Parathyroid adenoma (tissue), 2 donors: ENCODE results near the gene SRP68.

ENCODE experiments used
- H2AFZ ChIP-seq: fragments of 300-600 bp; sonication (generic); one replicate; pipeline ENCODE4 v1.7.0; 2017; ENCODE audit warnings: antibody characterized with exemption, mild to moderate bottlenecking
- H3K27ac ChIP-seq: fragments of 300-600 bp; sonication (generic); one replicate; pipeline ENCODE4 v1.7.0; 2017
- H3K27me3 ChIP-seq: fragments of 300-600 bp; sonication (generic); one replicate; pipeline ENCODE4 v1.7.0; 2017; ENCODE audit warnings: low read length; ENCODE audit not compliant: control insufficient read depth, insufficient read depth
- H3K36me3 ChIP-seq: fragments of 300-600 bp; sonication (generic); one replicate; pipeline ENCODE4 v1.7.0; 2017; ENCODE audit warnings: low read length; ENCODE audit not compliant: control insufficient read depth, insufficient read depth
- H3K4me1 ChIP-seq: fragments of 300-600 bp; sonication (generic); one replicate; pipeline ENCODE4 v1.7.0; 2017; ENCODE audit warnings: control low read depth
- H3K4me2 ChIP-seq: fragments of 300-600 bp; sonication (generic); one replicate; pipeline ENCODE4 v1.7.0; 2017; ENCODE audit warnings: low read length
- H3K4me3 ChIP-seq: fragments of 300-600 bp; sonication (generic); one replicate; pipeline ENCODE4 v1.7.0; 2017; ENCODE audit warnings: low read depth, low read length
- H3K79me2 ChIP-seq: fragments of 300-600 bp; sonication (generic); one replicate; pipeline ENCODE4 v1.7.0; 2017; ENCODE audit warnings: control low read depth
- H3K9ac ChIP-seq: fragments of 300-600 bp; sonication (generic); one replicate; pipeline ENCODE4 v1.7.0; 2017; ENCODE audit warnings: mild to moderate bottlenecking
- H3K9me3 ChIP-seq: fragments of 300-600 bp; sonication (generic); one replicate; pipeline ENCODE4 v1.7.0; 2017; ENCODE audit warnings: low read length; ENCODE audit not compliant: control insufficient read depth
- CTCF ChIP-seq: fragments of 300-600 bp; sonication (generic); IDR thresholded peaks from one replicate; pipeline ENCODE4 v1.7.0; 2017; ENCODE audit warnings: antibody characterized with exemption, mild to moderate bottlenecking
- donor health status: primary hyperparathyroidism.

The SRP68 gene

GRCh38 chr17:76034428-76035350 lies 37.6 kb downstream of the SRP68 start:
- Histone ChIP-seq H3K36me3 (no peaks in the 10 kb centered on the region), H2AFZ (no peak overlapping the region), H3K4me2 (no peak overlapping the region), H3K4me3 (no peak overlapping the region), H3K4me1 (peaks cover 7% of the 10 kb centered on the region), H3K79me2 (no peaks in the 10 kb centered on the region), H3K9ac (no peak overlapping the region), H3K9me3 (no peaks in the 10 kb centered on the region), H3K27ac (no peak overlapping the region), H3K27me3 (no peaks in the 10 kb centered on the region)
- no peak for TF ChIP-seq CTCF

GRCh38 chr17:76033139-76033538 lies 39.2 kb downstream of the SRP68 start:
- no peak overlapping the region for H3K9ac ChIP-seq
- no peak overlapping the region for H3K4me2 ChIP-seq
- H3K4me3 ChIP-seq = no peak overlapping the region
- H3K9me3 ChIP-seq = no peaks in the 10 kb centered on the region
- H3K27ac ChIP-seq = no peak overlapping the region
- no peaks in the 10 kb centered on the region for H3K79me2 ChIP-seq
- H3K27me3 ChIP-seq = no peaks in the 10 kb centered on the region
- H3K36me3 ChIP-seq = no peaks in the 10 kb centered on the region
- H2AFZ ChIP-seq = no peak overlapping the region
- no peak for TF ChIP-seq CTCF
- H3K4me1 ChIP-seq = peaks cover 8% of the 10 kb centered on the region

- no peak overlapping the region for H3K9ac ChIP-seq
- no peaks in the 10 kb centered on the region for H3K36me3 ChIP-seq
- H3K27me3 ChIP-seq = no peaks in the 10 kb centered on the region
- no peak overlapping the region for H3K4me2 ChIP-seq
- H3K79me2 ChIP-seq = no peaks in the 10 kb centered on the region
- no peak overlapping the region for H3K27ac ChIP-seq
- peak overlapping the region; percentile 87 for H2AFZ ChIP-seq
- no peaks in the 10 kb centered on the region for H3K9me3 ChIP-seq
- no peak for TF ChIP-seq CTCF
- H3K4me3 ChIP-seq = no peak overlapping the region
- H3K4me1 ChIP-seq = peaks cover 11% of the 10 kb centered on the region
Observed at GRCh38 chr17:76032780-76033108, 39.6 kb downstream of the SRP68 start.

- H3K4me1 ChIP-seq = peaks cover 15% of the 10 kb centered on the region
- TF ChIP-seq CTCF = peak; percentile 27
- no peaks in the 10 kb centered on the region for H3K79me2 ChIP-seq
- H2AFZ ChIP-seq = peak overlapping the region; percentile 87
- no peaks in the 10 kb centered on the region for H3K9me3 ChIP-seq
- H3K4me2 ChIP-seq = no peak overlapping the region
- peak overlapping the region; percentile 39 for H3K27ac ChIP-seq
- no peaks in the 10 kb centered on the region for H3K27me3 ChIP-seq
- no peaks in the 10 kb centered on the region for H3K36me3 ChIP-seq
- no peak overlapping the region for H3K9ac ChIP-seq
- H3K4me3 ChIP-seq = no peak overlapping the region
Observed at GRCh38 chr17:76032073-76032779, 40.1 kb downstream of the SRP68 start.
